GM12878 (cell line): ENCODE measurements around the gene PALLD.

Experiments
- BCL11A ChIP-seq: IDR thresholded peaks from 2 replicates; pipeline ENCODE4 v1.6.1; 2011; ENCODE audit warnings: low read depth, low read length
- BMI1 ChIP-seq: fragments of 450-650 bp; IDR thresholded peaks from 2 replicates; pipeline ENCODE4 v1.6.1; 2016; ENCODE audit warnings: mild to moderate bottlenecking, moderate library complexity, borderline replicate concordance
- NR2C2 ChIP-seq: IDR thresholded peaks from 2 replicates; pipeline ENCODE4 v1.6.1; 2011; ENCODE audit warnings: borderline replicate concordance, low read depth; ENCODE audit not compliant: control insufficient read depth, insufficient read length
- TF ChIP-seq, protein P1 (sequence below): fragments of 150-350 bp; IDR thresholded peaks from 2 replicates; pipeline ENCODE4 v1.6.1; 2016; ENCODE audit warnings: low read depth, low read length

DNA sequence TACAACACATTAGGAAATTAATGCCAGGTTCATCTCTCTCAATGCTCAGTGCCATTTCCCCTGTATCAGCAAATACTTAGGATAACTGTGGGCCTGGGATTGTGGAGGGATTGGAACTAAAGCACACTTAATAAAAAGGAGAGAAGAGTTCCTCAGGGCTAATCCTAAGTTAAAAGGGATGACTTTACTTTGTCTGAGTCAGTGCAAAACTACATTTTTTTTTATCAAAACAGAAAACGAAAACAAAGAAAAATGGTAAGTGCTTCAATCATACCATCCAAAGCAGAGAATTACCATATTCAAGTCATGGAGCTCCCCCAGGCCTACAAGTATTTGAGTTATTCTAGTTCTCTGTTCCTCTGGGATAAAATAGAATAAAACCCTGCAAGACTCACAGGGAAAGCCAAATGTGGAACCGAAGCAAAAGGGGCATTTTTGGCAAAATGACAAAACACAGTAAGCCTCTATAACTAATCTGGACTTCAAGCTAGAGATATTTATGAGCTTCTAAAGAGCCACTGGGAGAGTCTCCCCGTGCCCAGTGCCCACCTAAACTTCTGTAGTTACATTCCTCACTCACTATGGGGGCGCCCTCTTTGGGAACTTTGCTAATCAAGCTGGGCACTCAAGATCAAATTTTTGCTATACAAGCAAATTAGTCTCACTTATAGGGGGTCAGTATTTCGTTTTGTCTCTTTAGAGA, 53.4 kb downstream of the PALLD start:
- TF ChIP-seq NR2C2 = no peak
- TF ChIP-seq, protein P1, sequence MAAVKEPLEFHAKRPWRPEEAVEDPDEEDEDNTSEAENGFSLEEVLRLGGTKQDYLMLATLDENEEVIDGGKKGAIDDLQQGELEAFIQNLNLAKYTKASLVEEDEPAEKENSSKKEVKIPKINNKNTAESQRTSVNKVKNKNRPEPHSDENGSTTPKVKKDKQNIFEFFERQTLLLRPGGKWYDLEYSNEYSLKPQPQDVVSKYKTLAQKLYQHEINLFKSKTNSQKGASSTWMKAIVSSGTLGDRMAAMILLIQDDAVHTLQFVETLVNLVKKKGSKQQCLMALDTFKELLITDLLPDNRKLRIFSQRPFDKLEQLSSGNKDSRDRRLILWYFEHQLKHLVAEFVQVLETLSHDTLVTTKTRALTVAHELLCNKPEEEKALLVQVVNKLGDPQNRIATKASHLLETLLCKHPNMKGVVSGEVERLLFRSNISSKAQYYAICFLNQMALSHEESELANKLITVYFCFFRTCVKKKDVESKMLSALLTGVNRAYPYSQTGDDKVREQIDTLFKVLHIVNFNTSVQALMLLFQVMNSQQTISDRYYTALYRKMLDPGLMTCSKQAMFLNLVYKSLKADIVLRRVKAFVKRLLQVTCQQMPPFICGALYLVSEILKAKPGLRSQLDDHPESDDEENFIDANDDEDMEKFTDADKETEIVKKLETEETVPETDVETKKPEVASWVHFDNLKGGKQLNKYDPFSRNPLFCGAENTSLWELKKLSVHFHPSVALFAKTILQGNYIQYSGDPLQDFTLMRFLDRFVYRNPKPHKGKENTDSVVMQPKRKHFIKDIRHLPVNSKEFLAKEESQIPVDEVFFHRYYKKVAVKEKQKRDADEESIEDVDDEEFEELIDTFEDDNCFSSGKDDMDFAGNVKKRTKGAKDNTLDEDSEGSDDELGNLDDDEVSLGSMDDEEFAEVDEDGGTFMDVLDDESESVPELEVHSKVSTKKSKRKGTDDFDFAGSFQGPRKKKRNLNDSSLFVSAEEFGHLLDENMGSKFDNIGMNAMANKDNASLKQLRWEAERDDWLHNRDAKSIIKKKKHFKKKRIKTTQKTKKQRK = no peak
- no peak for TF ChIP-seq BMI1
- no peak for TF ChIP-seq BCL11A
